GM21526 (cell line): ENCODE measurements around the gene AKR1C2.
"Not testable (repeated sequence)": the region's sequence is repeated elsewhere in the genome, so short reads cannot be mapped to it uniquely, and the experiment has no call there.

Source experiments
- ATAC-seq: cut with Tn5 transposase; IDR thresholded peaks from one replicate; pipeline ENCODE4 v1.9.1; 2021; ENCODE audit warnings: moderate library complexity; ENCODE audit not compliant: unreplicated experiment, low FRiP score

The AKR1C2 gene

GRCh38 chr10:4962876-4963814 is 40.5 kb downstream of the AKR1C2 start, which contains the start of gene AKR1C1:
TSS of gene AKR1C1 (plus strand) at chr10:4963415. CDS start at chr10:4963445, 30 bp downstream.
- ATAC-seq = not testable (repeated sequence)

- not testable (repeated sequence) for ATAC-seq
Measured at GRCh38 chr10:4962308-4962707, 41.3 kb downstream of the AKR1C2 start.

GRCh38 chr10:4961558-4961957 is 42.1 kb downstream of the AKR1C2 start:
- not testable (repeated sequence) for ATAC-seq

- not testable (repeated sequence) for ATAC-seq
Measured at GRCh38 chr10:4956955-4957645, 46.6 kb downstream of the AKR1C2 start.

GRCh38 chr10:4956088-4956487 is 47.6 kb downstream of the AKR1C2 start:
- not testable (repeated sequence) for ATAC-seq

- ATAC-seq = no peak
Measured at GRCh38 chr10:4953405-4953804, 50.3 kb downstream of the AKR1C2 start.

GRCh38 chr10:4951512-4952162 is 52.0 kb downstream of the AKR1C2 start:
- ATAC-seq = not testable (repeated sequence)

GRCh38 chr10:4947635-4948596 is 55.7 kb downstream of the AKR1C2 start:
- ATAC-seq = no peak

- ATAC-seq = no peak
Measured at GRCh38 chr10:4947039-4947634, 56.5 kb downstream of the AKR1C2 start.

GRCh38 chr10:4945766-4946717 is 57.6 kb downstream of the AKR1C2 start:
- no peak for ATAC-seq

- ATAC-seq = no peak
Measured at GRCh38 chr10:4944841-4945240, 58.8 kb downstream of the AKR1C2 start.

- ATAC-seq = no peak
Measured at GRCh38 chr10:4943821-4944220, 59.8 kb downstream of the AKR1C2 start.

GRCh38 chr10:4943416-4943815 is 60.2 kb downstream of the AKR1C2 start:
- not testable (repeated sequence) for ATAC-seq

GRCh38 chr10:4942931-4943330 is 60.7 kb downstream of the AKR1C2 start:
- ATAC-seq = not testable (repeated sequence)

GRCh38 chr10:4941540-4942330 is 61.9 kb downstream of the AKR1C2 start:
- no peak for ATAC-seq

GRCh38 chr10:4940909-4941308 is 62.7 kb downstream of the AKR1C2 start:
- not testable (repeated sequence) for ATAC-seq

- ATAC-seq = not testable (repeated sequence)
Measured at GRCh38 chr10:4940073-4940428, 63.6 kb downstream of the AKR1C2 start.
